ENCODE results near the gene OXT. TPM values are rescaled to one million over a fixed set of nuclear protein-coding genes. Genes with fewer than 3 reads are reported as not detected.

Gene OXT
- total and polyA plus RNA-seq, 2 of the 13 experiments (the other 11 are each of a cell fraction or from before 2014, with no cell fraction given) = not detected

- TF ChIP-seq, protein P1, sequence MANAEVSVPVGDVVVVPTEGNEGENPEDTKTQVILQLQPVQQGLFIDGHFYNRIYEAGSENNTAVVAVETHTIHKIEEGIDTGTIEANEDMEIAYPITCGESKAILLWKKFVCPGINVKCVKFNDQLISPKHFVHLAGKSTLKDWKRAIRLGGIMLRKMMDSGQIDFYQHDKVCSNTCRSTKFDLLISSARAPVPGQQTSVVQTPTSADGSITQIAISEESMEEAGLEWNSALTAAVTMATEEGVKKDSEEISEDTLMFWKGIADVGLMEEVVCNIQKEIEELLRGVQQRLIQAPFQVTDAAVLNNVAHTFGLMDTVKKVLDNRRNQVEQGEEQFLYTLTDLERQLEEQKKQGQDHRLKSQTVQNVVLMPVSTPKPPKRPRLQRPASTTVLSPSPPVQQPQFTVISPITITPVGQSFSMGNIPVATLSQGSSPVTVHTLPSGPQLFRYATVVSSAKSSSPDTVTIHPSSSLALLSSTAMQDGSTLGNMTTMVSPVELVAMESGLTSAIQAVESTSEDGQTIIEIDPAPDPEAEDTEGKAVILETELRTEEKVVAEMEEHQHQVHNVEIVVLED (CRISPR knock-in tag; IDR thresholded peaks at IDR 0.05; ENCODE audit: borderline replicate concordance) = peak; percentile 63; the same call in 1 of the 2 replicates
- TF ChIP-seq, protein P2, sequence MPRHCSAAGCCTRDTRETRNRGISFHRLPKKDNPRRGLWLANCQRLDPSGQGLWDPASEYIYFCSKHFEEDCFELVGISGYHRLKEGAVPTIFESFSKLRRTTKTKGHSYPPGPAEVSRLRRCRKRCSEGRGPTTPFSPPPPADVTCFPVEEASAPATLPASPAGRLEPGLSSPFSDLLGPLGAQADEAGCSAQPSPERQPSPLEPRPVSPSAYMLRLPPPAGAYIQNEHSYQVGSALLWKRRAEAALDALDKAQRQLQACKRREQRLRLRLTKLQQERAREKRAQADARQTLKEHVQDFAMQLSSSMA (CRISPR knock-in tag; IDR thresholded peaks at IDR 0.05) = 0 out of 2 replicates have a peak, but pooled peaks have one; percentile 5
- TF ChIP-seq ZSCAN30 (CRISPR knock-in tag; IDR thresholded peaks at IDR 0.05) = no peak
- TF ChIP-seq HNF1A (IDR thresholded peaks at IDR 0.05; ENCODE audit: low read depth) = peak; percentile 56; the same call in 1 of the 2 replicates
- no peak; the same call in 1 of the 2 replicates for TF ChIP-seq HNF1A (CRISPR knock-in tag; IDR thresholded peaks at IDR 0.05; ENCODE audit: borderline replicate concordance)
- no peak for TF ChIP-seq CC2D1A (CRISPR knock-in tag; IDR thresholded peaks at IDR 0.05)
- peak; percentile 52; the same call in 1 of the 2 replicates for TF ChIP-seq ZNF232 (CRISPR knock-in tag; IDR thresholded peaks at IDR 0.05; ENCODE audit: borderline replicate concordance)
- peak; percentile 25; the same call in 1 of the 2 replicates for TF ChIP-seq ELF1 (CRISPR knock-in tag; IDR thresholded peaks at IDR 0.05)
- peak; percentile 77 for TF ChIP-seq KAT8 (CRISPR knock-in tag; IDR thresholded peaks at IDR 0.05)
- no peak for TF ChIP-seq ZNF768 (CRISPR knock-in tag; IDR thresholded peaks at IDR 0.05)
- TF ChIP-seq ZNF772 (CRISPR knock-in tag; IDR thresholded peaks at IDR 0.05) = peak; percentile 84
- TF ChIP-seq NCOA1 (CRISPR knock-in tag; IDR thresholded peaks at IDR 0.05) = no peak
- TF ChIP-seq ZNF607 (CRISPR knock-in tag; IDR thresholded peaks at IDR 0.05; ENCODE audit: borderline replicate concordance) = no peak
- TF ChIP-seq NR2F6 (IDR thresholded peaks at IDR 0.05) = peak; percentile 77
- TF ChIP-seq NR2F6 (CRISPR knock-in tag; IDR thresholded peaks at IDR 0.05) = peak; percentile 85
- peak; percentile 76; the same call in 1 of the 2 replicates for TF ChIP-seq ZNF136 (CRISPR knock-in tag; IDR thresholded peaks at IDR 0.05; ENCODE audit: low read depth)
- peak; percentile 92 for TF ChIP-seq FOXP1 (IDR thresholded peaks at IDR 0.05)
- peak; percentile 97 for TF ChIP-seq FOXP1 (CRISPR knock-in tag; IDR thresholded peaks at IDR 0.05)
- peak; percentile 99 for TF ChIP-seq FOSL2 (CRISPR knock-in tag; IDR thresholded peaks at IDR 0.05)
- TF ChIP-seq ZNF383 (CRISPR knock-in tag; IDR thresholded peaks at IDR 0.05; ENCODE audit: borderline replicate concordance) = no peak
- peak; percentile 88 for TF ChIP-seq RXRB (CRISPR knock-in tag; IDR thresholded peaks at IDR 0.05; ENCODE audit: borderline replicate concordance)
- TF ChIP-seq ZNF333 (CRISPR knock-in tag; IDR thresholded peaks at IDR 0.05; ENCODE audit: borderline replicate concordance) = no peak; the same call in 1 of the 2 replicates
- peak; percentile 62; the same call in 1 of the 2 replicates for TF ChIP-seq DMAP1 (CRISPR knock-in tag; IDR thresholded peaks at IDR 0.05)
- TF ChIP-seq ZNF710 (CRISPR knock-in tag; IDR thresholded peaks at IDR 0.05; ENCODE audit: borderline replicate concordance) = peak; percentile 86
These were observed 32.1 kb downstream of the OXT start (continued) for GRCh38 chr20:3103369-3104032.
